Measurements from ENCODE around the gene ACSM4. TPM values are rescaled to one million over a fixed set of nuclear protein-coding genes. Genes with fewer than 3 reads are reported as not detected.

Gene ACSM4
- total RNA-seq, 1 donor from 2014 or later = not detected

DNA sequence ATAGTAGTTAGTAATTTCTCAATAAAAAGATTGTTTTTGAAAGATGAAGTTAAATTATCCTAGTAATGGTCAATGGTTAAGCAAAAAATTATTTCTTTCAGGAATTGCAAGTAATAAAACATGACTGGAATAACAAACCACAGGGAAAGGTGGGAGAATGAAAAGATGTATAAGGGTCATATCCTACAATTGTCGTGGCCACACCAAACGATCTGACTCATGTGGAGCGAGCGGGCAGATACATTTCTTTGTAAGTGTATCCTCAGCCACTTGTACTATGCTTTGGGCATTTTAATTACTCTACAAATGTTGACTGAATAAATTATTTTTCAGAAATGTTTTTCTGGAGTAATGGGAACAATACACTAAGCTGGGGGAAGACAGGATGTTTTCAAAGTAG, 45.5 kb downstream of the ACSM4 start:
- no peaks in the 10 kb centered on the region for H3K36me3 Mint-ChIP-seq (ENCODE audit: low read depth, unreplicated experiment)
- no peak overlapping the region for H3K4me3 Mint-ChIP-seq (ENCODE audit: unreplicated experiment)
- H3K27me3 ChIP-seq (ENCODE audit: insufficient read depth, low read length) = no peaks in the 10 kb centered on the region
- H3K9ac ChIP-seq (ENCODE audit: low read length) = no peak overlapping the region
- H3K4me2 ChIP-seq (ENCODE audit: low read length) = no peak overlapping the region
- H3K79me2 ChIP-seq (ENCODE audit: insufficient read depth, low read length) = no peaks in the 10 kb centered on the region
- peaks cover 2% of the 10 kb centered on the region for H3K4me1 Mint-ChIP-seq (ENCODE audit: low read depth, unreplicated experiment)
- DNase-seq (ENCODE audit: low read depth) (no peak), FAIRE-seq (no peak)
- H3K27ac Mint-ChIP-seq (ENCODE audit: unreplicated experiment) = no peak overlapping the region
- H3K4me3 ChIP-seq (ENCODE audit: insufficient read depth, low read depth, low read length) = no peak overlapping the region
- H4K20me1 ChIP-seq (ENCODE audit: insufficient read depth, low read length) = no peaks in the 10 kb centered on the region
- no peaks in the 10 kb centered on the region for H3K4me1 ChIP-seq (ENCODE audit: insufficient read depth, low read length)
- no peaks in the 10 kb centered on the region for H3K27me3 Mint-ChIP-seq (ENCODE audit: low read depth, unreplicated experiment)
- no peak for TF ChIP-seq EZH2 (IDR thresholded peaks at IDR 0.05; ENCODE audit: insufficient read depth, low read length)
- TF ChIP-seq, protein P1, sequence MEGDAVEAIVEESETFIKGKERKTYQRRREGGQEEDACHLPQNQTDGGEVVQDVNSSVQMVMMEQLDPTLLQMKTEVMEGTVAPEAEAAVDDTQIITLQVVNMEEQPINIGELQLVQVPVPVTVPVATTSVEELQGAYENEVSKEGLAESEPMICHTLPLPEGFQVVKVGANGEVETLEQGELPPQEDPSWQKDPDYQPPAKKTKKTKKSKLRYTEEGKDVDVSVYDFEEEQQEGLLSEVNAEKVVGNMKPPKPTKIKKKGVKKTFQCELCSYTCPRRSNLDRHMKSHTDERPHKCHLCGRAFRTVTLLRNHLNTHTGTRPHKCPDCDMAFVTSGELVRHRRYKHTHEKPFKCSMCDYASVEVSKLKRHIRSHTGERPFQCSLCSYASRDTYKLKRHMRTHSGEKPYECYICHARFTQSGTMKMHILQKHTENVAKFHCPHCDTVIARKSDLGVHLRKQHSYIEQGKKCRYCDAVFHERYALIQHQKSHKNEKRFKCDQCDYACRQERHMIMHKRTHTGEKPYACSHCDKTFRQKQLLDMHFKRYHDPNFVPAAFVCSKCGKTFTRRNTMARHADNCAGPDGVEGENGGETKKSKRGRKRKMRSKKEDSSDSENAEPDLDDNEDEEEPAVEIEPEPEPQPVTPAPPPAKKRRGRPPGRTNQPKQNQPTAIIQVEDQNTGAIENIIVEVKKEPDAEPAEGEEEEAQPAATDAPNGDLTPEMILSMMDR (IDR thresholded peaks at IDR 0.05; ENCODE audit: insufficient read depth, low read depth, low read length) = no peak
- H3K9me3 Mint-ChIP-seq (ENCODE audit: unreplicated experiment) = peaks cover 2% of the 10 kb centered on the region
- H3K27ac ChIP-seq (ENCODE audit: low read depth, low read length) = no peak overlapping the region
- peaks cover 4% of the 10 kb centered on the region for H3K9me3 ChIP-seq (ENCODE audit: insufficient read depth, low read depth, low read length)
- H2AFZ ChIP-seq (ENCODE audit: low read depth, low read length) = no peak overlapping the region
- H3K36me3 ChIP-seq (ENCODE audit: insufficient read depth, low read length) = no peaks in the 10 kb centered on the region

DNA sequence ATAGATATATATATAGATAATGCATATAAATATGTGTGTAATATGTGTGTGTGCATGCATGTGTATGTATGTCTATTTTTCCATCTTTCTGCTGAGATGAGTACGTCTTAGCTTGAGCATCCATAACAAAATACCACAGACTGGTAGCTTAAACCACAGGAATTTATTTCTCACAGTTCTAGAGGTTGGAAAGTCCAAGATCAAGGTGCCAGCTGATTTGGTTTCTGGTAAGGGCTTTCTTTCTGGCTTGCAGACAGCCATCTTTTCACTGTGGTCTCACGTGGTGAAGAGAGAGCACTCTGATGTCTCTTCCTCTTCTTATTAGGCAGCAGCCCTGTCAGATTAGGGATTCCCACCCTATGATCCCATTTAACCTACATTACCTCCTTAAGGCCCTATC, 47.3 kb downstream of the ACSM4 start:
- no peak for DNase-seq (ENCODE audit: low read depth)
- Mint-ChIP-seq H3K27ac (ENCODE audit: unreplicated experiment) (no peak overlapping the region), H3K36me3 (ENCODE audit: low read depth, unreplicated experiment) (no peaks in the 10 kb centered on the region), H3K4me3 (ENCODE audit: unreplicated experiment) (no peak overlapping the region), H3K4me1 (ENCODE audit: low read depth, unreplicated experiment) (peaks cover 2% of the 10 kb centered on the region), H3K9me3 (ENCODE audit: unreplicated experiment) (no peaks in the 10 kb centered on the region), H3K27me3 (ENCODE audit: low read depth, unreplicated experiment) (no peaks in the 10 kb centered on the region)
- Histone ChIP-seq H3K27me3 (ENCODE audit: insufficient read depth, low read length) (no peaks in the 10 kb centered on the region), H3K4me3 (ENCODE audit: insufficient read depth, low read depth, low read length) (no peak overlapping the region), H3K4me1 (ENCODE audit: insufficient read depth, low read length) (no peaks in the 10 kb centered on the region), H3K9ac (ENCODE audit: low read length) (no peak overlapping the region), H3K9me3 (ENCODE audit: insufficient read depth, low read depth, low read length) (no peaks in the 10 kb centered on the region), H3K4me2 (ENCODE audit: low read length) (no peak overlapping the region), H3K79me2 (ENCODE audit: insufficient read depth, low read length) (no peaks in the 10 kb centered on the region), H3K27ac (ENCODE audit: low read depth, low read length) (no peak overlapping the region), H2AFZ (ENCODE audit: low read depth, low read length) (no peak overlapping the region), H4K20me1 (ENCODE audit: insufficient read depth, low read length) (no peaks in the 10 kb centered on the region), H3K36me3 (ENCODE audit: insufficient read depth, low read length) (no peaks in the 10 kb centered on the region)
- no peak for FAIRE-seq
- TF ChIP-seq, protein P1 (IDR thresholded peaks at IDR 0.05; ENCODE audit: insufficient read depth, low read depth, low read length) = no peak
- TF ChIP-seq EZH2 (IDR thresholded peaks at IDR 0.05; ENCODE audit: insufficient read depth, low read length) = no peak

DNA sequence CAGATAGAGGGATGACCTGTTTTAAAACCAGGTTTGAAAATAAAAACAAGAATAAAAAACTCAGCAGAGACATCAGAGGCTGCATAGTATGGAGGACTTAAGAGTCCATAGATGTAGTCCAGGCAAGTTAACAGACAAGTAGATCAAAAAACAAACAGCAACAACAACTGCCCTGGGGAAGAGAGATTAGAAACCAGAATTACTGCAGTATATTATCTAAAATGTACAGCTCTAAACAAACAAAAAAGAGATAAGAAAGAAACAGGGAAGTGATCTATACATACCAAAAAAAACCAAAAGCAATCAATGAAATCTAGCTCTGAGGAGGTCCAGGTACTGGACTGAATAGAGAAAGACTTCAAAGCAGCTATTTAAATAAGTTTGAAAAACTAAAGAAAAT, 48.8 kb downstream of the ACSM4 start:
- Histone ChIP-seq H3K36me3 (ENCODE audit: insufficient read depth, low read length) (no peaks in the 10 kb centered on the region), H3K4me2 (ENCODE audit: low read length) (no peak overlapping the region), H3K27ac (ENCODE audit: low read depth, low read length) (no peak overlapping the region), H3K9ac (ENCODE audit: low read length) (no peak overlapping the region), H3K9me3 (ENCODE audit: insufficient read depth, low read depth, low read length) (no peaks in the 10 kb centered on the region), H3K4me1 (ENCODE audit: insufficient read depth, low read length) (no peaks in the 10 kb centered on the region), H3K4me3 (ENCODE audit: insufficient read depth, low read depth, low read length) (no peak overlapping the region), H2AFZ (ENCODE audit: low read depth, low read length) (no peak overlapping the region), H3K79me2 (ENCODE audit: insufficient read depth, low read length) (no peaks in the 10 kb centered on the region), H3K27me3 (ENCODE audit: insufficient read depth, low read length) (no peaks in the 10 kb centered on the region), H4K20me1 (ENCODE audit: insufficient read depth, low read length) (no peaks in the 10 kb centered on the region)
- DNase-seq (ENCODE audit: low read depth) = no peak
- no peaks in the 10 kb centered on the region for H3K9me3 Mint-ChIP-seq (ENCODE audit: unreplicated experiment)
- FAIRE-seq = no peak
- H3K36me3 Mint-ChIP-seq (ENCODE audit: low read depth, unreplicated experiment) = no peaks in the 10 kb centered on the region
- H3K4me1 Mint-ChIP-seq (ENCODE audit: low read depth, unreplicated experiment) = peaks cover 2% of the 10 kb centered on the region
- no peak overlapping the region for H3K27ac Mint-ChIP-seq (ENCODE audit: unreplicated experiment)
- H3K4me3 Mint-ChIP-seq (ENCODE audit: unreplicated experiment) = no peak overlapping the region
- H3K27me3 Mint-ChIP-seq (ENCODE audit: low read depth, unreplicated experiment) = no peaks in the 10 kb centered on the region
- TF ChIP-seq EZH2 (IDR thresholded peaks at IDR 0.05; ENCODE audit: insufficient read depth, low read length) = no peak
- TF ChIP-seq, protein P1 (IDR thresholded peaks at IDR 0.05; ENCODE audit: insufficient read depth, low read depth, low read length) = no peak

Data from astrocyte (in vitro differentiated cells and primary cell).